Neural cell (in vitro differentiated cells): ENCODE results near the gene CRYZL1. TPM values are rescaled to one million over a fixed set of nuclear protein-coding genes. Genes with fewer than 3 reads are reported as not detected.

ENCODE experiments used
- H2AFZ ChIP-seq: fragments of 200-600, 300-800 bp; sonication (generic), shearing (Covaris generic); 2 replicates; pipeline ENCODE4 v1.6.0; 2014; ENCODE audit warnings: low read depth, mild to moderate bottlenecking, antibody characterized with exemption, low read length, moderate library complexity
- H3F3A ChIP-seq: fragments of 200-600 bp; shearing (Covaris generic); 2 replicates; pipeline ENCODE4 v1.6.1; 2016; ENCODE audit warnings: mild to moderate bottlenecking, moderate library complexity, mixed read lengths, antibody characterized with exemption, low read length; ENCODE audit not compliant: insufficient read depth, poor library complexity, severe bottlenecking
- H3K27ac ChIP-seq: fragments of 200-600, 300-800 bp; sonication (generic), shearing (Covaris generic); 2 replicates; pipeline ENCODE4 v1.5.1; 2014; ENCODE audit warnings: mild to moderate bottlenecking, low read length, moderate library complexity
- H3K27me3 ChIP-seq: fragments of 300-800, 200-600 bp; sonication (generic), shearing (Covaris generic); 2 replicates; pipeline ENCODE4 v1.6.0; 2014; ENCODE audit warnings: mild to moderate bottlenecking, low read depth, low read length, moderate library complexity; ENCODE audit not compliant: insufficient read depth
- H3K36me3 ChIP-seq: fragments of 300-800, 200-600 bp; sonication (generic), shearing (Covaris generic); 2 replicates; pipeline ENCODE4 v1.5.1; 2014; ENCODE audit warnings: mild to moderate bottlenecking, antibody characterized with exemption, low read length, moderate library complexity; ENCODE audit not compliant: insufficient read depth
- H3K4me2 ChIP-seq: fragments of 300-800, 200-600 bp; sonication (generic), shearing (Covaris generic); 2 replicates; pipeline ENCODE4 v1.6.0; 2014; ENCODE audit warnings: mild to moderate bottlenecking, low read length
- H3K4me3 ChIP-seq: fragments of 300-800, 200-600 bp; sonication (generic), shearing (Covaris generic); 2 replicates; pipeline ENCODE4 v1.5.1; 2014; ENCODE audit warnings: mild to moderate bottlenecking, low read length, moderate library complexity
- H3K79me2 ChIP-seq: fragments of 200-600 bp; shearing (Covaris generic); replicated peaks from 2 replicates; pipeline ENCODE4 v1.6.0; 2014; ENCODE audit warnings: mild to moderate bottlenecking, low read length, moderate library complexity; ENCODE audit not compliant: insufficient read depth
- H3K9ac ChIP-seq: fragments of 300-800, 200-600 bp; sonication (generic), shearing (Covaris generic); 2 replicates; pipeline ENCODE4 v1.6.1; 2016; ENCODE audit warnings: mild to moderate bottlenecking, low read length, mixed read lengths
- H3K9me2 ChIP-seq: fragments of 200-600 bp; shearing (Covaris generic); 2 replicates; pipeline ENCODE4 v1.6.1; 2016; ENCODE audit warnings: mild to moderate bottlenecking, low read length, mixed read lengths; ENCODE audit not compliant: insufficient read depth
- H3K9me3 ChIP-seq: fragments of 200-600, 300-800 bp; sonication (generic), shearing (Covaris generic); 2 replicates; pipeline ENCODE4 v1.6.1; 2016; ENCODE audit warnings: mild to moderate bottlenecking, mixed run types, low read length, moderate library complexity, mixed read lengths
- H4K20me1 ChIP-seq: fragments of 200-600 bp; shearing (Covaris generic); 2 replicates; pipeline ENCODE4 v1.6.1; 2016; ENCODE audit warnings: mild to moderate bottlenecking, mixed run types; ENCODE audit not compliant: insufficient read depth
- EP300 ChIP-seq: fragments of 450-650 bp; conservative IDR thresholded peaks from 2 replicates; pipeline ENCODE4 v1.6.1; 2014; ENCODE audit warnings: antibody characterized with exemption, mild to moderate bottlenecking, moderate library complexity; ENCODE audit not compliant: poor library complexity, severe bottlenecking
- EZH2 ChIP-seq: fragments of 200-600, 300-800 bp; shearing (Covaris generic), sonication (generic); IDR thresholded peaks from 2 replicates; pipeline ENCODE4 v1.6.1; 2014; ENCODE audit warnings: antibody characterized with exemption, low read length, borderline replicate concordance, mild to moderate bottlenecking; ENCODE audit not compliant: insufficient read depth, poor library complexity, severe bottlenecking
- MXI1 ChIP-seq: fragments of 450-650 bp; conservative IDR thresholded peaks from 2 replicates; pipeline ENCODE4 v1.6.1; 2014; ENCODE audit warnings: antibody characterized with exemption, mild to moderate bottlenecking; ENCODE audit not compliant: poor library complexity, severe bottlenecking
- POLR2AphosphoS5 ChIP-seq: IDR thresholded peaks from 2 replicates; pipeline ENCODE4 v1.6.1; 2012
- RAD21 ChIP-seq: fragments of 450-650 bp; conservative IDR thresholded peaks from 2 replicates; pipeline ENCODE4 v1.6.1; 2014; ENCODE audit warnings: antibody characterized with exemption, mild to moderate bottlenecking, moderate library complexity
- SMC3 ChIP-seq: fragments of 450-650 bp; conservative IDR thresholded peaks from 2 replicates; pipeline ENCODE4 v1.6.1; 2014; ENCODE audit warnings: antibody characterized with exemption, mild to moderate bottlenecking, moderate library complexity; ENCODE audit not compliant: poor library complexity
- TAF1 ChIP-seq: IDR thresholded peaks from 2 replicates; pipeline ENCODE4 v1.6.1; 2012; ENCODE audit warnings: low read depth
- polyA plus RNA-seq: library from polyadenylated mRNA; depleted of rRNA; stranded (reverse); fragments of >200 nt; gene quantifications from 2 replicates; pipeline ENCODE4 v1.2.3, GENCODE V29; 2014
- TF ChIP-seq, protein P1 (sequence below): IDR thresholded peaks from 2 replicates; pipeline ENCODE4 v1.6.1; 2012; ENCODE audit warnings: borderline replicate concordance
- TF ChIP-seq, protein P2 (sequence below): fragments of 450-650 bp; IDR thresholded peaks from 2 replicates; pipeline ENCODE4 v1.5.1; 2014; ENCODE audit warnings: antibody characterized with exemption, mild to moderate bottlenecking, moderate library complexity; ENCODE audit not compliant: poor library complexity, severe bottlenecking

Gene CRYZL1
- polyA plus RNA-seq, 1 donor from 2014 or later = 54.3 TPM

DNA sequence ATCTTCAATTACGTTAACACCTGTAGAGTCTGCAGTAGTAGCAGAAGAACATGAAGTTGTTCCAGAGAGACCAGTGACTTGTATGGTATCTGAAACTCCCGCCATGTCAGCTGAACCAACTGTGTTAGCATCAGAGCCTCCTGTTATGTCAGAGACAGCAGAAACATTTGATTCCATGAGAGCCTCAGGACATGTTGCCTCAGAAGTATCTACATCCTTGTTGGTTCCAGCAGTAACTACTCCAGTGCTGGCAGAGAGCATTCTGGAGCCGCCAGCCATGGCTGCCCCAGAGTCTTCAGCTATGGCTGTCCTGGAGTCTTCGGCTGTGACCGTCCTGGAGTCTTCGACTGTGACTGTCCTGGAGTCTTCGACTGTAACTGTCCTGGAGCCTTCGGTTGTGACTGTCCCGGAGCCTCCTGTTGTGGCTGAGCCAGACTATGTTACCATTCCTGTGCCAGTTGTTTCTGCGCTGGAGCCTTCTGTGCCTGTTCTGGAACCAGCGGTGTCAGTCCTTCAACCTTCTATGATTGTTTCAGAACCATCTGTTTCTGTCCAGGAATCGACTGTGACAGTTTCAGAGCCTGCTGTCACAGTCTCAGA lies 88.4 kb downstream of the CRYZL1 start:
- Histone ChIP-seq H2AFZ (no peak overlapping the region), H3K27ac (no peak overlapping the region), H3K9ac (no peak overlapping the region), H3K27me3 (no peaks in the 10 kb centered on the region), H3K4me3 (no peak overlapping the region), H4K20me1 (peaks cover 3% of the 10 kb centered on the region), H3K9me3 (no peaks in the 10 kb centered on the region), H3F3A (no peaks in the 10 kb centered on the region), H3K9me2 (no peaks in the 10 kb centered on the region), H3K4me2 (no peak overlapping the region), H3K79me2 (peaks cover 72% of the 10 kb centered on the region), H3K36me3 (peaks cover 36% of the 10 kb centered on the region)
- TF ChIP-seq TAF1 (no peak), MXI1 (no peak), RAD21 (no peak), EP300 (no peak), POLR2AphosphoS5 (no peak)
- TF ChIP-seq, protein P1, sequence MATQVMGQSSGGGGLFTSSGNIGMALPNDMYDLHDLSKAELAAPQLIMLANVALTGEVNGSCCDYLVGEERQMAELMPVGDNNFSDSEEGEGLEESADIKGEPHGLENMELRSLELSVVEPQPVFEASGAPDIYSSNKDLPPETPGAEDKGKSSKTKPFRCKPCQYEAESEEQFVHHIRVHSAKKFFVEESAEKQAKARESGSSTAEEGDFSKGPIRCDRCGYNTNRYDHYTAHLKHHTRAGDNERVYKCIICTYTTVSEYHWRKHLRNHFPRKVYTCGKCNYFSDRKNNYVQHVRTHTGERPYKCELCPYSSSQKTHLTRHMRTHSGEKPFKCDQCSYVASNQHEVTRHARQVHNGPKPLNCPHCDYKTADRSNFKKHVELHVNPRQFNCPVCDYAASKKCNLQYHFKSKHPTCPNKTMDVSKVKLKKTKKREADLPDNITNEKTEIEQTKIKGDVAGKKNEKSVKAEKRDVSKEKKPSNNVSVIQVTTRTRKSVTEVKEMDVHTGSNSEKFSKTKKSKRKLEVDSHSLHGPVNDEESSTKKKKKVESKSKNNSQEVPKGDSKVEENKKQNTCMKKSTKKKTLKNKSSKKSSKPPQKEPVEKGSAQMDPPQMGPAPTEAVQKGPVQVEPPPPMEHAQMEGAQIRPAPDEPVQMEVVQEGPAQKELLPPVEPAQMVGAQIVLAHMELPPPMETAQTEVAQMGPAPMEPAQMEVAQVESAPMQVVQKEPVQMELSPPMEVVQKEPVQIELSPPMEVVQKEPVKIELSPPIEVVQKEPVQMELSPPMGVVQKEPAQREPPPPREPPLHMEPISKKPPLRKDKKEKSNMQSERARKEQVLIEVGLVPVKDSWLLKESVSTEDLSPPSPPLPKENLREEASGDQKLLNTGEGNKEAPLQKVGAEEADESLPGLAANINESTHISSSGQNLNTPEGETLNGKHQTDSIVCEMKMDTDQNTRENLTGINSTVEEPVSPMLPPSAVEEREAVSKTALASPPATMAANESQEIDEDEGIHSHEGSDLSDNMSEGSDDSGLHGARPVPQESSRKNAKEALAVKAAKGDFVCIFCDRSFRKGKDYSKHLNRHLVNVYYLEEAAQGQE = no peak
- TF ChIP-seq, protein P2, sequence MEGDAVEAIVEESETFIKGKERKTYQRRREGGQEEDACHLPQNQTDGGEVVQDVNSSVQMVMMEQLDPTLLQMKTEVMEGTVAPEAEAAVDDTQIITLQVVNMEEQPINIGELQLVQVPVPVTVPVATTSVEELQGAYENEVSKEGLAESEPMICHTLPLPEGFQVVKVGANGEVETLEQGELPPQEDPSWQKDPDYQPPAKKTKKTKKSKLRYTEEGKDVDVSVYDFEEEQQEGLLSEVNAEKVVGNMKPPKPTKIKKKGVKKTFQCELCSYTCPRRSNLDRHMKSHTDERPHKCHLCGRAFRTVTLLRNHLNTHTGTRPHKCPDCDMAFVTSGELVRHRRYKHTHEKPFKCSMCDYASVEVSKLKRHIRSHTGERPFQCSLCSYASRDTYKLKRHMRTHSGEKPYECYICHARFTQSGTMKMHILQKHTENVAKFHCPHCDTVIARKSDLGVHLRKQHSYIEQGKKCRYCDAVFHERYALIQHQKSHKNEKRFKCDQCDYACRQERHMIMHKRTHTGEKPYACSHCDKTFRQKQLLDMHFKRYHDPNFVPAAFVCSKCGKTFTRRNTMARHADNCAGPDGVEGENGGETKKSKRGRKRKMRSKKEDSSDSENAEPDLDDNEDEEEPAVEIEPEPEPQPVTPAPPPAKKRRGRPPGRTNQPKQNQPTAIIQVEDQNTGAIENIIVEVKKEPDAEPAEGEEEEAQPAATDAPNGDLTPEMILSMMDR = no peak

DNA sequence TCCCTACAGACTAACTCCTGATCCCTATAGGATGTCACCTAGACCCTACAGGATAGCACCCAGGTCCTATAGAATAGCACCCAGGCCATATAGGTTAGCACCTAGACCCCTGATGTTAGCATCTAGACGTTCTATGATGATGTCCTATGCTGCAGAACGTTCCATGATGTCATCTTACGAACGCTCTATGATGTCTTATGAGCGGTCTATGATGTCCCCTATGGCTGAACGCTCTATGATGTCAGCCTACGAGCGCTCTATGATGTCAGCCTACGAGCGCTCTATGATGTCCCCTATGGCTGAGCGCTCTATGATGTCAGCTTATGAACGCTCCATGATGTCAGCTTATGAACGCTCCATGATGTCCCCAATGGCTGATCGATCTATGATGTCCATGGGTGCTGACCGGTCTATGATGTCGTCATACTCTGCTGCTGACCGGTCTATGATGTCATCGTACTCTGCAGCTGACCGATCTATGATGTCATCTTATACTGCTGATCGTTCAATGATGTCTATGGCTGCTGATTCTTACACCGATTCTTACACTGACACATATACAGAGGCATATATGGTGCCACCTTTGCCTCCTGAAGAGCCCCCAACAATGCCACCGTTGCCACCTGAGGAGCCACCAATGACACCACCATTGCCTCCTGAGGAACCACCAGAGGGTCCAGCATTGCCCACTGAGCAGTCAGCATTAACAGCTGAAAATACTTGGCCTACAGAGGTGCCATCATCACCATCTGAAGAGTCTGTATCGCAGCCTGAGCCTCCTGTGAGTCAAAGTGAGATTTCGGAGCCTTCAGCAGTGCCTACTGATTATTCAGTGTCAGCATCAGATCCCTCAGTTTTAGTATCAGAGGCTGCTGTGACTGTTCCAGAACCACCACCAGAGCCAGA lies 89.2 kb downstream of the CRYZL1 start:
- Histone ChIP-seq H2AFZ (no peak overlapping the region), H3K9ac (no peak overlapping the region), H3K4me3 (no peak overlapping the region), H3K9me3 (no peaks in the 10 kb centered on the region), H3K79me2 (peaks cover 73% of the 10 kb centered on the region), H3K27me3 (no peaks in the 10 kb centered on the region), H3F3A (no peaks in the 10 kb centered on the region), H3K27ac (no peak overlapping the region), H4K20me1 (peaks cover 3% of the 10 kb centered on the region), H3K36me3 (peaks cover 36% of the 10 kb centered on the region), H3K9me2 (no peaks in the 10 kb centered on the region), H3K4me2 (no peak overlapping the region)
- TF ChIP-seq, protein P1 = no peak
- TF ChIP-seq POLR2AphosphoS5 (no peak), SMC3 (no peak), MXI1 (no peak), EP300 (no peak), TAF1 (no peak), RAD21 (no peak), EZH2 (no peak)
- TF ChIP-seq, protein P2 = no peak
